Measurements from ENCODE around the gene POLR3B. TPM values are rescaled to one million over a fixed set of nuclear protein-coding genes. Genes with fewer than 3 reads are reported as not detected.

Gene POLR3B
- total RNA-seq, 1 experiment from 2014 or later = 14.8 TPM

- Histone ChIP-seq H3K4me1 (ENCODE audit: insufficient read depth, low read length, poor library complexity, severe bottlenecking) (no peaks in the 10 kb centered on the region), H3K27me3 (replicated peaks; ENCODE audit: insufficient read depth, low read depth, low read length, poor library complexity) (no peaks in the 10 kb centered on the region), H3K36me3 (ENCODE audit: insufficient read depth, low read length, poor library complexity, severe bottlenecking) (no peaks in the 10 kb centered on the region), H3K9me3 (ENCODE audit: low read depth, low read length, poor library complexity, severe bottlenecking) (no peaks in the 10 kb centered on the region), H3K27ac (ENCODE audit: low read depth, low read length, poor library complexity, severe bottlenecking) (no peak overlapping the region), H3K4me3 (ENCODE audit: low read depth, low read length, poor library complexity, severe bottlenecking) (no peak overlapping the region)
- TF ChIP-seq EZH2 (IDR thresholded peaks at IDR 0.05; ENCODE audit: borderline replicate concordance, low read depth, low read length, poor library complexity, severe bottlenecking) = no peak
- no TSS peak for BruUV-seq (replicated peaks)
- ChIA-PET CTCF (no interaction called here), POLR2A (ENCODE audit: low non-redundant PET) (no interaction called here)
- intact Hi-C loops (cut with micrococcal nuclease; ENCODE audit: unreplicated experiment) = no loop called here
- no peak for DNase-seq (ENCODE audit: low spot score)
These were observed 74.4 kb downstream of the POLR3B start for GRCh38 chr12:106431839-106432411.

- no peaks in the 10 kb centered on the region for H3K4me1 ChIP-seq (ENCODE audit: insufficient read depth, low read length, poor library complexity, severe bottlenecking)
- BruUV-seq (replicated peaks) = no TSS peak
- intact Hi-C loops (cut with micrococcal nuclease; ENCODE audit: unreplicated experiment) = no loop called here
- DNase-seq (ENCODE audit: low spot score) = no peak
- TF ChIP-seq CTCF (conservative IDR thresholded peaks at IDR 0.05; ENCODE audit: low read depth, low read length) = no peak
- no peak for TF ChIP-seq EZH2 (IDR thresholded peaks at IDR 0.05; ENCODE audit: borderline replicate concordance, low read depth, low read length, poor library complexity, severe bottlenecking)
- no peak overlapping the region for H3K27ac ChIP-seq (ENCODE audit: low read depth, low read length, poor library complexity, severe bottlenecking)
- H3K4me3 ChIP-seq (ENCODE audit: low read depth, low read length, poor library complexity, severe bottlenecking) = no peak overlapping the region
- H3K27me3 ChIP-seq (replicated peaks; ENCODE audit: insufficient read depth, low read depth, low read length, poor library complexity) = no peaks in the 10 kb centered on the region
- ChIA-PET CTCF (no interaction called here), POLR2A (ENCODE audit: low non-redundant PET) (no interaction called here)
- H3K9me3 ChIP-seq (ENCODE audit: low read depth, low read length, poor library complexity, severe bottlenecking) = no peaks in the 10 kb centered on the region
- H3K36me3 ChIP-seq (ENCODE audit: insufficient read depth, low read length, poor library complexity, severe bottlenecking) = no peaks in the 10 kb centered on the region
These were observed 75.5 kb downstream of the POLR3B start for GRCh38 chr12:106433055-106433454.

GRCh38 chr12:106434526-106434925, 77.0 kb downstream of the POLR3B start:
- TF ChIP-seq EZH2 (IDR thresholded peaks at IDR 0.05; ENCODE audit: borderline replicate concordance, low read depth, low read length, poor library complexity, severe bottlenecking) (no peak), CTCF (conservative IDR thresholded peaks at IDR 0.05; ENCODE audit: low read depth, low read length) (no peak)
- H3K27me3 ChIP-seq (replicated peaks; ENCODE audit: insufficient read depth, low read depth, low read length, poor library complexity) = no peaks in the 10 kb centered on the region
- no peak overlapping the region for H3K27ac ChIP-seq (ENCODE audit: low read depth, low read length, poor library complexity, severe bottlenecking)
- no peak for DNase-seq (ENCODE audit: low spot score)
- BruUV-seq (replicated peaks) = no TSS peak
- ChIA-PET CTCF (no interaction called here), POLR2A (ENCODE audit: low non-redundant PET) (no interaction called here)
- H3K4me3 ChIP-seq (ENCODE audit: low read depth, low read length, poor library complexity, severe bottlenecking) = no peak overlapping the region
- H3K36me3 ChIP-seq (ENCODE audit: insufficient read depth, low read length, poor library complexity, severe bottlenecking) = no peaks in the 10 kb centered on the region
- H3K4me1 ChIP-seq (ENCODE audit: insufficient read depth, low read length, poor library complexity, severe bottlenecking) = no peaks in the 10 kb centered on the region
- intact Hi-C loops (cut with micrococcal nuclease; ENCODE audit: unreplicated experiment) = no loop called here
- no peaks in the 10 kb centered on the region for H3K9me3 ChIP-seq (ENCODE audit: low read depth, low read length, poor library complexity, severe bottlenecking)

- no peaks in the 10 kb centered on the region for H3K9me3 ChIP-seq (ENCODE audit: low read depth, low read length, poor library complexity, severe bottlenecking)
- ChIA-PET POLR2A (ENCODE audit: low non-redundant PET) (no interaction called here), CTCF (no interaction called here)
- H3K27me3 ChIP-seq (replicated peaks; ENCODE audit: insufficient read depth, low read depth, low read length, poor library complexity) = no peaks in the 10 kb centered on the region
- H3K36me3 ChIP-seq (ENCODE audit: insufficient read depth, low read length, poor library complexity, severe bottlenecking) = no peaks in the 10 kb centered on the region
- no peak overlapping the region for H3K27ac ChIP-seq (ENCODE audit: low read depth, low read length, poor library complexity, severe bottlenecking)
- no peak for DNase-seq (ENCODE audit: low spot score)
- intact Hi-C loops (cut with micrococcal nuclease; ENCODE audit: unreplicated experiment) = no loop called here
- no TSS peak for BruUV-seq (replicated peaks)
- H3K4me3 ChIP-seq (ENCODE audit: low read depth, low read length, poor library complexity, severe bottlenecking) = no peak overlapping the region
- no peaks in the 10 kb centered on the region for H3K4me1 ChIP-seq (ENCODE audit: insufficient read depth, low read length, poor library complexity, severe bottlenecking)
- TF ChIP-seq CTCF (conservative IDR thresholded peaks at IDR 0.05; ENCODE audit: low read depth, low read length) = no peak
- no peak for TF ChIP-seq EZH2 (IDR thresholded peaks at IDR 0.05; ENCODE audit: borderline replicate concordance, low read depth, low read length, poor library complexity, severe bottlenecking)
These were observed 78.6 kb downstream of the POLR3B start for GRCh38 chr12:106436164-106436563.
